ENCODE results near the gene MAP7D3.
"Not testable (repeated sequence)": the region's sequence is repeated elsewhere in the genome, so short reads cannot be mapped to it uniquely, and the experiment has no call there.

The MAP7D3 gene

DNA sequence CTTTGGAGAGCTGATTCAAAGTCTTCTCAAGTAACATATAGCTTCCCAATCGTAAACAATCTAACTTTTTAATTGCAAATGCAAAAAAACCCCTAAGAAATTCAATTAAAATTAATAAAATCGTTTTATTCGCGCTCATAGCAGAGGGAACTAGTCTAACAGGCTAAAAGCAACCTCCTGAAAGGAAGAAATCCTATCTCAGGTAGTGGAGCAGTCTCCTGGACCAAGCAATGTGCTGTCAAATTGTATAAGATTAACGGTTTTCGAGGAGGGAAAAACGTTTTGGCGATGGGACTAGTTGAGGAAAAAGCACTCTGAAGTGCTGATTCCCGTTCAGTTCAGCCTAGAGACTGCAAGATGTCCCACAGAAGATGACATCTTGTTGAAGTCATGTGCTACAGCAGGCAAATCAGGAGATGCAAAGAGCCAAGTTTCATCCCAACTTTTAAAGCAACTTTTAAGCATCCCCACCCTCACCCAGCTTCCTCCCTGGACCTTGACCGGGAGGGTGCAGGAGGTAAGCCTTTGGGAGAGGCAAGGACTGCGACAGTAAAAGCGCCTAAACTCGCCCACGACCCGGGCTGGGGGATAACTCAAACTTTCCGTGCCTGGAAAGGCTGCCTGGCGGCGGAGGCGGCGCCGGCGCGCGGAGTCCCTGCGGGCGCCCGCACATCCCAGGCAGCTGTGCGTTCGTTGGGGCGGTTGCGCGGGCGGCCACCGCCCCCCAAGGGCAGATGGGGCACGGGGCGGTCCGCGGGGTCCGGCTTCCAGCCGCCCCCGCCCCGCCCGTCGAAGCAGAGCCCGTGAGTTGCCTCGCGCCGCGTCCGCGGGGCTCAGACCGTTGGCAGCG, 784 bp downstream of the MAP7D3 start:
- DNase-seq: no peak

DNA sequence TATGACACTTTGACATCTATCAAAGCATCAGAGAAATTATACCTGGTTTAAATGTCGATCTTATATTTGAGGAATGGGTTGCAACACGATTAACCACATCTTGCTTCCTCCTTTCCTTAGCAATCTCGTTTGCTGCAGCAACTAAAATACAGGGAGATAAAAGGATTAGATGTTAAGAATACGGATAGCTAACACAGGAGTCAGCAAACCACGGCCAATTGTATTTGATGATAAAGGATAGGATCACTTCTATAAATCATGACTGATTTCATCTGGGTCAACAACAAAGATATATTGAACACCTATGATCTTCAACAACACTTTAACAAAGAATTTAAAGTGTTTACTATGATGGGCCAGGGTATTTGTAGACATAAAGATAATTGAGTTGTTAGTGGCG, 5.0 kb downstream of the MAP7D3 start:
- DNase-seq: no peak

DNA sequence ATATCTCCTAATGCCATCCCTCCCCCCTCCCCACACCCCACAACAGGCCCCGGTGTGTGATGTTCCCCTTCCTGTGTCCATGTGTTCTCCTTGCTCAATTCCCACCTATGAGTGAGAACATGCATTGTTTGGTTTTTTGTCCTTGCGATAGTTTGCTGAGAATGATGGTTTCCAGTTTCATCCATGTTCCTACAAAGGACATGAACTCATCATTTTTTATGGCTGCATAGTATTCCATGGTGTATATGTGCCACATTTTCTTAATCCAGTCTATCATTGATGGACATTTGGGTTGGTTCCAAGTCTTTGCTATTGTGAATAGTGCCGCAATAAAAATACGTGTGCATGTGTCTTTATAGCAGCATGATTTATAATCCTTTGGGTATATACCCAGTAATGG, 13.4 kb downstream of the MAP7D3 start:
- DNase-seq: not testable (repeated sequence)

DNA sequence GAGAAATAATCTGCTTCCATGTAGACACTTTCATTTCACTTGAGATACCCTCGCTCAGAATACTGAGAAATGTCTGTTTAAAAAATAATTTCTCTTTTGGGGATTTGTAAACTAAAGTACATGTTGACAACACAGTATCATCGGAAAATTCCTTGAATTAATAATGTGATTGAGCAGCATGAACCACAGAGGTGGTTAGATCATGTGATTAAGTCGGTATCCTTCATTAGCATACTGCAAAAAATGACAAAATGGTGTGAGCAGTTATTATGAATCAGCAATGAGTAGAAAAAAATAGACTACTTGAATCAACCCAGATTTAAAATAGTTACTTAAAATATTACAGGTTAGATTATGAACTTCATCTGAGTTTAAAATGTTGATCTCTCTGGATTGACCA, 14.1 kb downstream of the MAP7D3 start:
- no peak for DNase-seq

DNA sequence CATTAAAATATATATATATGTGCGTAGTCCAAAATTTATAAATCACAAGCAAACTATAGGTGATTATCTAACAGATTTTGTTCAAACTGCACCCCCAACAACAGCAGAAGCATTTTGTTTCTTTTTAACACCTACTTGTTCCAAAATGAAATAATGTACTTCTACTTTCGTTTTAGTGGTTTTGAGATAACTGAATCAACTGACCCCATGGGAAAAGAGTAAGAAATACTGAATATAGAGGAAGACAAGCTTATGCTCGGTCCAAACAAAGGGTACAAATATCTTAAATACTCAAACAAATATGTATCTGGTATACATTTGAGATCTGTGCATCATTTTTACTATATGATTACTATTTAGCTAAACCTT, 22.4 kb downstream of the MAP7D3 start:
- DNase-seq: no peak

DNA sequence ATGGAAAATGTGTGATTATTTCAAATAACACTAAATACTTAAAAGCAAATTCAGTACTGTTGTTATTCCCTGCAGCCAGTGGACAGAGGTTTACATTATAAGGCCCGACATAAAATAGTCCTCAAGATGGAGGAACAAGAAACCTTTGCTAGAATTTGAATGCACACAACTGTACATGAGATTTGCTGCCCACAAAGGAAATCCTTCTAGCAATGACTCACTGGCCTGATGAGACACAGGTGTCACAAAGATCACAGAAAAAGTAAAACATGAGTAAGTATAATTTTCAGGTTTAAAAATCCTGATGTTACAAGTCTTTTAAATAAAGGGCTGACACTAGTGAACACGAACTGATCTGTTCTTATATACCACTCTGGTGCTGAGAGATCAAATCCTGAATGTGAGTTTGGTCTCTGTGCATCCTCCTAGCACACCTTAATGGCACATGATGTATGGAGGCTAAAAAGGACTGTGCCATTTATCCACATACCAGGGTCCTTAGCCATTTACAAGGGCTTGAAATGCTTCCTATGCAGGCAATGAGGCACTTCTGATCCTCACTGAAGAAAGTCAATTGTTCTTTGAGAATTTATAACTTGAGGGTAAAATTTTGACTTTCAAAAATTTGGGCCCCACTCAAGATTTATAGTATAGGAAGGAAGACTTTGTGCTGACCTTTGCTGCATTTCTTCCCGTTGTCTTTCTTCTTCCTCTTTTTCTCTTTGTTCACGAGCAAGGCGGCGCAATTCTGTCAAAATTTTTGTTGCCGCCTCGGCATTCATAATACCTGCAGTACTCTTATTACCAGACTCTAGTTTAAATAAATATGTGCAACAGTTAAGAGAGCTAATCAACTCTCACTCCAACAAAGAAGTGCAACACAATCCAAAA, 23.0 kb downstream of the MAP7D3 start:
- DNase-seq: no peak

DNA sequence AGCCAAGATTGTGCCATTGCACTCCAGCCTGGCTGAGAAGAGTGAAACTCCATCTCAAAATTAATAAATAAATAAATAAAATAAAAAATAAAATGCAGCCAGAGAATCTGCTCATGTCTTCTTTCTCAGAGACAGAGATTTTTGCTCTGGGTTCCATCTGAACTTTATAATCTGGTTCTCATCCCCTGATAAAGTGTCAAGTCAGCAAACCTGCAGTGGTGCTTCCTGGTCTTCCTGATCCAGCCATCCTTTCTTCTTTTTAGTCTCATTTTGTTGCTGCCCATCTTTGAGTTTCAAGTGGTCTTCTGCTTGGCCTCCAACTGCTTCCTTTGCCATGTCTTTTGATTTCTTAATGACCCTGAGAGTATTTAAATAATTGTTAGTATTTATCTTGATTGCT, 24.1 kb downstream of the MAP7D3 start:
- DNase-seq: no peak

DNA sequence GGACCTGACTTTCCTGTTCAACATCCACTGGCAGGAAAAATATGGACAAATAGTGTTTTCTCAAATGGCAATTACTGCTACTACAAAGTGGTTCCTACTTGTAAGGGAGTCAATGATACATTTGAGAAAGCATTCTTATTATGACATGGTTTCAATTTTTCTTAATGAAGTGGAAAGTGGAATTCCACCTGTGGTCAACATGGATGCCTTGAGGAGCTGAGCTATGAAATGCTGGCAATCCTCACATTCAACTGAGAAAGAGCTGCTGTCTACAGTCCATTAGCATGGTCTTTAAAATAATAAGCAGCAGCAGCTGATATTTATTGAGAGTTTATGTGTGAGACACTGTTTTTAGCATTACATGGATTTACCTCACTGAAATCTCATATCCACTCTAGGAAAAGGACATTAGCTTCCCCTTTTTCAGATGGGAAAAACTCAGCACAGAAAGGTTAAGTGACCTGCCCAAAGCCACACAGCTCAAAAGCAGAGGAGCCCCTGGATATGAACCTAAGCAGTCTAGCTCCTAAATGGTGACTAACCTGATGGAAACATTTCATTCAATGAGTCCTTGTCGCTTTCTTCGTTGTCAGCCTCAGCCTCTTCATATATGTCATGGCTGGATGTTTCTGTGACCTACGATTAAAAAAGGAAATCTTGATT, 29.2 kb downstream of the MAP7D3 start:
- no peak for DNase-seq

DNA sequence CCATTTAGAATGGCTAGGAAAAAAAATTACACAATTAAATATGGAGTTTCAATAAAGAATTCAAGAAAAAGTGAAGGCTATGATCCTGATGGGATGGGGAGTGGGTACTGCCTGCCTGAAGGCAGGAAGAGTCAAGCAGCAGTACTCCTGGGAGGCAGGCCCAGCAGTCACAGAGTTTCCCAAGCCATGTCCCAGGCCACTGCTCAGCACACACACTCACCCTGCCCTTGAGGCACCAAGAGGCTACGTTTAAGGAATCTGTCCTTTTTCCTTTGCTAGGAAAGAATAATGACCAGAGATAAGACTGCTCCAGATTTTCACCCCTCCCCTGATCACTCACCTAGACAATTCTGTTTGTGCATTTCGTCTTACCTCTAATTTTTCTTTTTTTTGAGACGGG, 30.2 kb downstream of the MAP7D3 start:
- DNase-seq: no peak

DNA sequence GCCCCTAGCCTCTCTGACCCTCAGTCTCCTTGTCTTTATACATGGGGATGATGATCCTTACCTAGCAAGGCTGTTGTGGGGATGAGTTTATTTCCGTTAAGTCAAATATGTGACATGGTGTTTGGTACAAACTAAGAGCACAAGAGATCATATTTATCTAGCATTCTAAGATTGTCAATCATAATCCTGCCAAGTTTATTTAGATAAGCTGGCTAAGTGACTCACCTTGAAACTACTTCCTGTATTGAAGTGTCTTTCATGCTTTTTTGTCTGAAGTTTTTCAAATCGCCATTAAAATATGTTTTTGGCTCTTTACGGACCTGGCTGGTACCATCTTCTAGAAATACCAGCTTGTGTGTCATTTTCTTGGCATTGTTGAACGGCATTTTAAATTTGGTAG, 30.7 kb downstream of the MAP7D3 start:
- DNase-seq: no peak

DNA sequence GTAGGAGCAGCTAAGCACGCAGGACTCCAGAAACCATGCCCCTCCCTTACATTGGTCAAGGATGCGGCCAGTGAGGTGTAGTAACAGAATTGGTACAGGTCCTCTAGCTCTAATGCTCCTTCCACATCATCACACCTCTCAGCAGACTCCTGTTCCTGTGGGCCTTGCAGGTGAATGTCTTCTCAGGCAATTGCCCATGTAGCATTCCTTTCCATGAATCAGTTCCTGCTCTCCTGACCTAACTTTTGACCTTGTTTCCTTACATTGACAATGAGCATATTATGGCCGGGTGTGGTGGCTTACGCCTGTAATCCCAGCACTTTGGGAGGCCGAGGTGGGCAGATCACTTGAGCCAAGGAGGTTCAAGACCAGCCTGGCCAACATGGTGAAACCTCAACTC, 31.3 kb downstream of the MAP7D3 start:
- DNase-seq: no peak

DNA sequence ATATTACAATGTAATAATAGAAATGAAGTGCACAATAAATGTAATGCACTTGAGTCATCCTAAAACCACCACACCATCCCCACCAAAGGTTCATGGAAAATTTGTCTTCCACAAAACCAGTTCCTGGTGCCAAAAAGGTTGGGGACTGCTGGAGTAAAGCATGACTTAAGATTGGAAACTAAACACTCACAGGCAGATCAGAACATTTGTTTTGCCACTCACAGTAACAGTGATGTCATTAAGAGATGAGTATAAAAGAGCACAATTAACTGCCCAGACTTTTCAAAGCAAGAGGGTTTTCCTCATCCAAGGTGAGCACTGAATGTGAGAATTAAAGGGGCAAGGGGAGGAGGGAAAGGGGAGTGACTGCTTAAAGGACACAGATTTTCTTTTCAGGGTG, 35.6 kb downstream of the MAP7D3 start:
- DNase-seq: peak; percentile 8

DNA sequence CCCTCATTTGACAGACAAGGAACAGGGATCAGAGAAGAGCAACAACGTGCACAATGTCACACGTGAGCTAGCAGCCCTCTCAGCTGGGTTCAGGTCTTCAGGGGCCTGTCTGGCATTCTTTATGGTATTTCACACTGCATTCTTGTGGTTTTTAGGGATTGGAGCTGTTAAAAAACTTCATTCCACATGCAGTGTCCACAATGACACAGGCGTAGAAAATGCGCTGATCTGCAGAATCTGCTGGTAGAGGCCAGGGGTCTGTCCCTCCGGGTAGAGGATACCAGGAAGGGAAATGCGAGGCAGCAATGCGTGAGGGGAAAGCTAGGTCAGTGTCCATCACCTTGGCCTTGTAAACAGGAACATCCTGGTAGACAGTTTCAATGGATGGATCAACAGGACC, 36.6 kb downstream of the MAP7D3 start:
- DNase-seq: no peak

DNA sequence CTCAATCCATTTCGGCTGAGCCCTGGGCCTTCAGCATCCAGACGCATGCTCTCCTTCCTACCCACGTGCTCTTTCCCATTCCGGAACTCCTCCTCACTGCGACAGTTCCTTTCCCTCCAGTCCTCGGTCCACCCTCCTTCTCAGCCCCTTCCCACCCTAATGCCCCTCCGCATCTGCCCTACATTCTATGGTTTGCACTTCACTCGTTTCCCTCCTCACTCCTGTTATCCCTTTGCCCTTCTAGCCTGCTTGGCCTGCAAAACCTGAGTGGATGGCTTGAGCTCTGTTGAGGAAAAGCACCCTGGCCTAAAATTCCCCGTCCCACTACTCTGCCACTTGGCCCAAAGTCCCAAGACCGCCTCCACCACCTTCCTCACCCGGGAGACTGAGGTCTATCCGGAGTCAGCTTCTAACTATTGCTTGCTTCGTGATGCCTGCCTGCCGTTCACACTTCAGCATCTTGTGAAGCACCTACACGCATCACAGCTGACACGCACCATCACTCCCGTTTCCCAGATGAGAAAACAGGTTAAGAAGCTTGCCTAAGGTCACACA, 38.6 kb downstream of the MAP7D3 start:
- DNase-seq: no peak

DNA sequence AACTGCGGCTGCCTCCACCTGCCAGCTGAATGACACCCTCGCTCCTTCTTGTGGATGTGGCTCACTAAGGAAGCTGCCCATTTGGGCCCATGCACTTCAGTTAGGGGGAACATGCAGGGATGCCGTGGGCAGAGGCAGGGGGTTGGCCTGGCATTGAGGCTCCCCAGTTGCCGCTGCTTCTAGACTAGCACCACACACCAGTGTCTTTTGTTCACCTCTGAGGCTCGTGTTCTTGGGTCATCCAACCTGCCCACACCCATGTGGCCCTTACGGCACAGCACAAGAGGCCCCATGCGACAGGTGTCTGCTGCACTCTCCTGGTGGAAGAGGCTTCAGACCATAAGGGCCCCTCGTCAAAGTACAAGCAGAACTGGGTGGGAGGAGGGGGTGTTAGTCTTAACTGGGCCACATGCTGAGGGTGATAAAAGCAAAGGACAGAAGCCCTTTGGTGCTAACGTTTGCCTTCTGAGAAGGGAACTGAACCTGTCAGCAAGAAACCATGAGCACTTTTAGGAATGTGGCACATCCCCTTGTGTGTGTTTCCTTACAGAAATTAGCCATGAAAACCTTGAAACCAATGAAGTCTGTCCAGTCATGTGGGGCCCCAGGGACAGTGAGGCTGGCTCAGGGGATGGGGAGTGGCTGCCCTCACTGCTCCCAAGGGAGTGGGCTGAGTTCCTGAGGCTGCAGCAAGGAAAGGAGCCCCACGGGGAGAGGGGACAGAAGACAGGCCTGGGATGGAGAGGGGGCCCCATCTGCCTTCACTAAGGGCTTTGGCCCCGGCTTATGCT, 39.2 kb downstream of the MAP7D3 start:
- DNase-seq: no peak

DNA sequence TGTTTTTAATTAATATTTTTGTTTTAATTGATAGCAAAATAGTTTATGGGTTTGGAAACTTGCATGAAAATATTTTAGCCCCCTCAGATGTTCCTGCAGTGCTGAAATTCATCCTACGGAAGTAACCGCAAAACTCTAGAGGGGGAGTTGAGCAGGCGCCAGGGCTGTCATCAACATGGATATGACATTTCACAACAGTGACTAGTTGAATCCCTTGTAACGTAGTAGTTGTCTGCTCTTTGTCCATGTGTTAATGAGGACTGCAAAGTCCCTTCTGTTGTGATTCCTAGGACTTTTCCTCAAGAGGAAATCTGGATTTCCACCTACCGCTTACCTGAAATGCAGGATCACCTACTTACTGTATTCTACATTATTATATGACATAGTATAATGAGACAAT, 40.4 kb downstream of the MAP7D3 start:
- no peak for DNase-seq

DNA sequence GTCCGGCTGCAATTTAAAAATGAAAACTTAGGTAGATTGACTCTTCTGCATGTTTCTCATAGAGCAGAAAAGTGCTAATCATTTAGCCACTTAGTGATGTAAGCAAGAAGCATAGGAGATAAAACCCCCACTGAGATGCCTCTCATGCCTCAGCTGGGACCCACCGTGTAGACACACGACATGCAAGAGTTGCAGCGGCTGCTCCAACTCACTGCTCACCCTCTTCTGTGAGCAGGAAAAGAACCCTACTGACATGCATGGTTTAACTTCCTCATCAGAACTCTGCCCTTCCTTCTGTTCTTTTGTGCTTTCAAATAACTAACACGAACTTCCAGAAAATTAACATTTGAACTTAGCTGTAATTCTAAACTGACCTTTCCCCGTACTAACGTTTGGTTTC, 41.0 kb downstream of the MAP7D3 start:
- DNase-seq: no peak

DNA sequence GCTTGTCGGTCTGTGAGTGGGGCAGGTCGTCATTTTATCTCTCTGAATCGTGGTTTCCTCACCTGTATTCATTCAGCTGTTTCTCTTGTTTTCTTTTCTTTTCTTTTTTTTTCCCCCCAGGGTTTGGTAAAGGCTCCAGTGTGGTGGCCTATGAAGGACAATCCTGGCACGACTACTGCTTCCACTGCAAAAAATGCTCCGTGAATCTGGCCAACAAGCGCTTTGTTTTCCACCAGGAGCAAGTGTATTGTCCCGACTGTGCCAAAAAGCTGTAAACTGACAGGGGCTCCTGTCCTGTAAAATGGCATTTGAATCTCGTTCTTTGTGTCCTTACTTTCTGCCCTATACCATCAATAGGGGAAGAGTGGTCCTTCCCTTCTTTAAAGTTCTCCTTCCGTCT, 41.4 kb downstream of the MAP7D3 start:
- no peak for DNase-seq

DNA sequence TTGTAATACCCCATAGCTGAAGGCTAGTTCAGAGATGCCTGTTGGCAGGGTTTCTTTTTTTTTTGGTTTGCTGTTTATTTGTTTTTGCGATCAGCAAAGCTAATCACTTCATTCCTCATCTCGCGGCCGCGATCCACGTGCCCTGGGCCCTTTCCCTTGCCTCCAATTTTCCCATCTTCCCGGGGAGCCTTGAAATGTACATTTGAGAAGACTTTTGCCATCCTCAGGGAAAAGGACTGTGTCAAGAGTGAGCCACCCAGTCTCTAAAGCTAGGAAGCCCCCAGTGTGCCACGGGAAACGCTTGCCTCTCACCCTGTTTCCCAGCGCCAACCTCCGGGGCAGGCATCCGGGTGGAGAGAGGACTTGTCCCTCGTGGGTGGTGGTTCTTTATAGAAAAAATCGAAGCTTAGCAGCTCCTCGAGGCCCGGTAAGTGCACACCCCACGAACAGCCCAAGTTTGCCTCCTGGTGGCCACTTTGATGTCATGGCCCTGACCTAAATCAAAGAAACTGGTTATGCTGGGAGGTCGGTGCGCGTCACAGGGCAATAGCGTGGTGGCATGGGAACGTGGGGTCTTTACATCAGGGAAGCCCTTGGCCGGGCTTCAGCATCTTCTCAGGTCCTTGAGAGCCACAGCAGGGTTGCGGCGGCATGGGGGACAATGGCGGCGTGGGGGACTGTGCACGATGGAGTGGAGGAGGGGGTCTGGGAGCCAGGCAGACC, 42.0 kb downstream of the MAP7D3 start:
- DNase-seq: peak; percentile 8

DNA sequence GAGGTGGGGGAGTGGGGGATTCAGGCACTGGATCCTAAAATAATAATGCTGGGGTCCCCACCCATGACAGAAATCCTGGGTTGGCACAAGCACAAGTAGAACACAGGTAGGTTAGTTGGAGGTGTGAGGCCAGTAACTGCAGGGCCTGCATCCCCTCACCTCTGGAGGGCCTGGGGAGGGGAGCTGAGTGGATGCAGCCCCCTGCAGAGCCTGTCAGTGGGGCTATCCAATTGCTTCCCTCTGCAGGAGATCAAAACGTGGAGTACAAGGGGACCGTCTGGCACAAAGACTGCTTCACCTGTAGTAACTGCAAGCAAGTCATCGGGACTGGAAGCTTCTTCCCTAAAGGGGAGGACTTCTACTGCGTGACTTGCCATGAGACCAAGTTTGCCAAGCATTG, 43.7 kb downstream of the MAP7D3 start:
- DNase-seq: no peak

DNA sequence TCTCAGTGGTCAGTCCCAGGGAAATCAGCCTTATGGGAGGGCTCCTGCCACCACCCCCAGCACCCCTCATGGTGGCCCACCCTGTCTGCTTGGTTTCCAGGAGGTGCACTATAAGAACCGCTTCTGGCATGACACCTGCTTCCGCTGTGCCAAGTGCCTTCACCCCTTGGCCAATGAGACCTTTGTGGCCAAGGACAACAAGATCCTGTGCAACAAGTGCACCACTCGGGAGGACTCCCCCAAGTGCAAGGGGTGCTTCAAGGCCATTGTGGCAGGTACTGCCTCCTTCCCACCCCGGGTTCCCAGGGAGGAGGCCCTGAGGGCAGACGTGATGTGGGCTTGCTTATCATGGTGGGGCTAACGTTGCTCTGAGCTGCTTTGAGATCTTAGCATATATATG, 44.3 kb downstream of the MAP7D3 start:
- no peak for DNase-seq

DNA sequence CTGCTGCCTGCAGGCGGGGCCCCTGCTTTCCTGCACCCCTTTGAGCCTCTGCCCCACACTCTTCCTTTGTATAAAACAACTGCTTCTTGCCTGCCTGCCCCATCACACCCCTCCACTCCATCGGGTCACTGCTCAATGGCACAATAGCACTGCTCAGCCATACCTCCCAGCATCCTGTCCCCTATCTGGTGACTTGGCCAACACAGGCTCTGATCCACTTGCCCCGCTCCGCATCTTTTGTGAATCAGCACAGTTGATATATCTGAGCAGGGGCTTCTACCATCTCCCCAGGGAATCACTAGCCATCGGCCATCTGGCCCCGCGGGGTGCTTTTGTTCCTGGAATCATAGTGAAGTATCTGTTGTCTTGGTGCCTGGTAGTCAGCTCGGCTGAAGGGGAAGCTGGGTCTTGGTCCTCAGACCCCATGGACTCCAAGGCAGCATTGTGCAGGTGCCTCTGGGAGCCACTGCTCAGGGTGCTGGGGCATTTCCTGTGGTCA, 45.3 kb downstream of the MAP7D3 start:
- DNase-seq: no peak
